Skin epidermis (tissue), 12 donors: ENCODE data around the gene RBM20.
"Not testable (repeated sequence)": the region's sequence is repeated elsewhere in the genome, so short reads cannot be mapped to it uniquely, and the experiment has no call there.

Experiments
- H3K27ac ChIP-seq, 21 experiments: fragments of 200-600 bp; sonication (generic) in 11 of 21; one replicate each; pipeline ENCODE4 v1.5.0; 2020; ENCODE audit warnings: mild to moderate bottlenecking in 3 of 21, inconsistent platforms in 2 of 21, moderate library complexity in 2 of 21
- H3K4me3 ChIP-seq, 7 experiments: fragments of 200-600 bp; sonication (generic) in 2 of 7; one replicate each; pipeline ENCODE4 v1.5.0; 2020; ENCODE audit warnings: inconsistent platforms in 2 of 7, mild to moderate bottlenecking in 2 of 7, moderate library complexity in 1 of 7

The RBM20 gene

GRCh38 chr10:110623316-110623715, 20.8 kb upstream of the RBM20 start:
- H3K27ac ChIP-seq, H3K4me3 ChIP-seq: not testable (repeated sequence)

- Histone ChIP-seq H3K27ac (no peak overlapping the region), H3K4me3 (no peak overlapping the region)
These were observed 18.7 kb upstream of the RBM20 start for GRCh38 chr10:110625356-110625894.

DNA sequence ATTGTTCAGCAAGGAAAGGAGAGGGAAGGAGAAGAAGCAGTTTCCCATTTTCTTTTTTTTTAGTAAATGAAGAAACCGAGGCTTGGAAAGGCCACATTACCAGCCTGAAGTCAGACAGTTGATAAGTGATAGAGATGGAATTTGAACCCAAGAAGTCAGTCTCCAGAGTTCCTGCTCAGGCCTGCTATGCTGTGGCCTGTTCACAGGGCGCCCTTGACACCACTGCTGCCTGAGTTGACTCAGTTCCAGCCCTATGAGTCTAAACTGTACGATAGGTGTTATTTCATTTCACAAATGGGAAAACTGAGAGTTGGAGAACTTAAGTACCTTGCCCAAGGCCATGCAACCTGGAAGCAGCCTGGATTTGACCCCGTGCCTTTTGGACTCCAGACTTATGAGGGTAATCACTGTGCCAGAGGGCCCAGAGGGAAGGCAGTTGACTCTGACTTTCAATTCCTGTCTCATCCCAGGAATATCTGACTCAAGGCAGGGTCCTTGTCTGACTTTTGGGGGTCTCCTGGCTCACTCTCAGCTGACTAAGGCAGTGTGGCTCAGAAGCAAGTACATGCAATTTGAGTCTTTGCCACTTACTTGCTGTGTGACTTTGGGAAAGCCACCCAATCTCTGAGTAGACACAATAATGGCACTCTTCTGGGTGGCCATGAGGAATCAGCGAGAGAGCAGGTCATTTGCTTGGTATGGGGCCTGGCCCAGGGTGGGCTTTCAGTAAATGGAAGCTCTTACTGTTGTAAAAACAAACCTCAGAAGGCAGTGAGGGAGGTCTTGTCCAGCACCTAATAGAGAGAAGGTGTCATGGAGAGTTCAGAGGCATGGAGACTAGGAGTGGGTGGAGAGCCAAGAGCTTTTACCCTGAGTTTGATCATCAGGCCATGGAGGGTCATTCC, 17.9 kb upstream of the RBM20 start:
- Histone ChIP-seq H3K27ac (no peak overlapping the region), H3K4me3 (no peak overlapping the region)

- H3K4me3 ChIP-seq: no peak overlapping the region
- H3K27ac ChIP-seq: no peak overlapping the region
These were observed 16.0 kb upstream of the RBM20 start for GRCh38 chr10:110628161-110628560.

GRCh38 chr10:110629680-110630191, 14.4 kb upstream of the RBM20 start:
- Histone ChIP-seq H3K4me3 (no peak overlapping the region), H3K27ac (peak overlapping the region in 1 of 21 experiments; percentile 13)

- H3K27ac ChIP-seq: no peak overlapping the region
- no peak overlapping the region for H3K4me3 ChIP-seq
These were observed 12.2 kb upstream of the RBM20 start for GRCh38 chr10:110631934-110632333.

DNA sequence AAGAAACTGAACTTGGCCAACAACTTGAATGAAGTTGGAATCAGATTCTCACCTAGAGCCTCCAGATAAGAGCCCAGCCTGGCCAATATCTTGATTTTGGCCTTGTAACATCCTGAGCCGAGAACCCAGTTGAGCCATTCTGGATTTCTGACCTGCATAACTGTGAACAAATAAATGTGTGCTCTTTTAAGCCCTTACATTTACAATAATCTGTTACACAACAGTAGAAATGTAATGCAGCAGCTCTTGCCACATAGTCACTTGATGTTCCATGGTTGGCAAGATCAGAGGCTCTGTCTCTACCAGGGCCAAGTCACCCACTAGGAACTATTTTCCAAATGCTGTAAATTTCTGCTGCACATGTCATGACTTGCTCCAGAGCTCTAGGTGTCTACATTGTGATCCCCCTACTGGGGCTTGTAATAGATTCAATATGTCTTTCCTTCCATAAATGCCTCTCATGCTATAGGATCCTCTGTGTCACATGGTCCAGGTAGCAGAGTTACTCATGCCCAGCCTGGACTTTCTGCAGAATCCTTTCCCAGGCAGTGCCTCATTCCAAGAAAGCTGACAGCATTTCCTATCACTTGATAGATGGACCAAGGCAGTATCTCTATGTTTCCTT, 11.4 kb upstream of the RBM20 start:
- H3K4me3 ChIP-seq: no peak overlapping the region
- H3K27ac ChIP-seq: no peak overlapping the region

DNA sequence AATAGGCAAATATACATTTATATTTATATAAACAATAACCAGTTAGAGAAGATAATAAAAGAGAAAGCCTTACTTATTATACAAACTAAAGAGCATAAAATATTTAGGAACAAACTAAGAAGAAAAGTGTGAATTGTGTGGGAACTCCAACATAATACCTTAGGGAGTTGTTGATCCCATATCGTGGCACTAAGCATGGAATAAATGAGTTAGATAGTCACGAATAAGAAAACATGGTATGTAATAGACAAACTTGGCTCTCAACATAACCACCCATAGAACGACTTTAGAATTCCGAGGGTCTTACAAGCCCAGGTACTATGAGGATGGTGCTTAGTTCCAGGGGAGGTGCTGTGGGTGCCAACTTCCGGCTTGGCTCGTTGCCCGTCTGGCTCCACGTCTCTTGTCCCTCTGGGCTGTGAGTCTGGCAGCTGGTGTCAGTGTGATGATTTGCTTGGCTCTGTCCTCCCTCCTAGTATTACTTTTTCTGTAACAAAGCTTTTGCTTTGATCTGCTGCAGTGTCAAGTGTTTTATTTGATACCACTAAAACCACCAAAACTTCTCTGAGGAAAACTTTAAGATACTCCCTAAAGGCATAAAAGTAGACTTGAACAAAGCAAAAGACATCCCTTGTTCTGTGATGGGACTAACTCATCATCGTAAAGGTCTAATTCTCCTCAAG, 9.5 kb upstream of the RBM20 start:
- Histone ChIP-seq H3K4me3 (no peak overlapping the region), H3K27ac (no peak overlapping the region)

GRCh38 chr10:110636572-110636931, 7.6 kb upstream of the RBM20 start:
- no peak overlapping the region for H3K4me3 ChIP-seq
- H3K27ac ChIP-seq: no peak overlapping the region

GRCh38 chr10:110636932-110637557, 7.1 kb upstream of the RBM20 start:
- H3K4me3 ChIP-seq: no peak overlapping the region
- H3K27ac ChIP-seq: no peak overlapping the region

DNA sequence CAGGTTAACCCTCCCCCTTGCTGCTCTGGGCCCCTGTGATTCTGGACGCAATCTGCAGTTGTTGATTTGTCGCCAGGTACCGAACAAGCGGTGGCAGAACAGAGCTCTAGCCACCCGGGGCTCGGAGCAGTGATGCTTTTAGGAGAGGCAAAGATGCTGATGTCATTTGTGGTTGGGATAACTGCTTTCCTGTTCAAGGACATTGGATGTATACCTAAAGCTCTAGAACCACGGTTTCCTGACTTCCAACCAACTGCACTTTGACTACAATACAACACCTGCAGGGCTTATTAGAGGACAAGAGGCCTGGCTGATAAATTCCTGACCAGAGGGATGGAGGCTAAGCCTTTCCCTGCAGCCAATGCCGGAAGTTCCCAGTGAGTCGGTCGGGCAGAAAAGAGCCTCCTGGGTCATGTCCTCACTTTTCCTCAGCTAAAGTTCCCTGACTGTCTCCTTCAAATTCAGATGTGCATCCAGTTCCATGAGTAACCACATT, 6.5 kb upstream of the RBM20 start:
- Histone ChIP-seq H3K4me3 (no peak overlapping the region), H3K27ac (no peak overlapping the region)

DNA sequence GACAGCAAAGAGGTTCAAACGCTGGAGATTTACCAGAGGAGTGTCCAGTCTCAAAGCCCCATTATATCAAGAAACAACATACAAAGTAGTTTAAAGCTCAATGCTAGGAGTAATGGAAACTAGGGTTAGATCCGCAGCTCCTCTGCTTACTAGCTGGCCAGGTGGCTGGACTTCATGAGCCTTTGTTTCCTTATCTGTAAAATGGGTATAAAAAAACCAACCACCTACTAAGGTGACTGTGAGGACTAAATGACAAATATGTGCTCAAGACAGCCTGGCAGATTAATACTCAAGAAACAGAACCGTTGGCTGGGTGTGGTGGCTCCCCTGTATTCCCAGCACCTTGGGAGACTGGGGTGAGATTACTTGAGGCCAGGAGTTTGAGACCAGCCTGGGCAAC, 5.8 kb upstream of the RBM20 start:
- H3K27ac ChIP-seq: no peak overlapping the region
- H3K4me3 ChIP-seq: no peak overlapping the region

DNA sequence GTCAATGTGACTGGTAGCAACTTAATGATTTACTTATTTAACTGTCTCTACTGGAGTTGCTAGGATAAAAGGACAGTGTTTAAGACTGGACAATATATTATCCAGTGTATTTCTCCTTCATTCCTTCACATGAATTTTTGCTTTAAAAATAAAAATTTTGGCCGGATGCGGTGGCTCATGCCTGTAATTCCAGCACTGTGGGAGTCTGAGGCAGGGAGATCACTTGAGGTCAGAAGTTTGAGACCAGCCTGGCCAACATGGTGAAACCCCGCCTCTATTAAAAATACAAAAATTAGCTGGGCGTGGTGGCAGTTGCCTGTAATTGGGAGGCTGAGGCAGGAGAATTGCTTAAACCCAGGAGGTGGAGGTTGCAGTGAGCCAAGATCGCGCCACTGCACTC, 5.1 kb upstream of the RBM20 start:
- H3K27ac ChIP-seq, H3K4me3 ChIP-seq: not testable (repeated sequence)

GRCh38 chr10:110639858-110640257, 4.3 kb upstream of the RBM20 start:
- not testable (repeated sequence) for H3K27ac ChIP-seq, H3K4me3 ChIP-seq

GRCh38 chr10:110641256-110641655, 2.9 kb upstream of the RBM20 start:
- Histone ChIP-seq H3K27ac (no peak overlapping the region), H3K4me3 (no peak overlapping the region)

- H3K27ac ChIP-seq: no peak overlapping the region
- H3K4me3 ChIP-seq: no peak overlapping the region
These were observed 1.7 kb upstream of the RBM20 start for GRCh38 chr10:110642204-110643034.

- H3K27ac ChIP-seq: no peak overlapping the region
These were observed 992 bp upstream of the RBM20 start for GRCh38 chr10:110643035-110643652.

More at GRCh38 chr10:110643035-110643652, 992 bp upstream of the RBM20 start:
- peak overlapping the region; percentile 31 to 57 (median 44) for H3K4me3 ChIP-seq
